ENCODE measurements around the gene VTI1A. TPM values are rescaled to one million over a fixed set of nuclear protein-coding genes. Genes with fewer than 3 reads are reported as not detected.

VTI1A gene
- total RNA-seq, 1 experiment from 2014 or later, result 61.7 TPM

GRCh38 chr10:112475575-112476218 lies 28.7 kb downstream of the VTI1A start:
- Histone ChIP-seq H3K79me2 (ENCODE audit: low read length) (peaks cover 26% of the 10 kb centered on the region), H2AFZ (ENCODE audit: low read length) (no peak overlapping the region), H4K20me1 (ENCODE audit: insufficient read depth, low read depth, low read length) (no peaks in the 10 kb centered on the region), H3K27me3 (ENCODE audit: low read length) (no peaks in the 10 kb centered on the region), H3K9me3 (ENCODE audit: low read length) (no peaks in the 10 kb centered on the region), H3K27ac (ENCODE audit: low read length) (no peak overlapping the region), H3K4me3 (ENCODE audit: low read length) (no peak overlapping the region), H3K4me1 (ENCODE audit: low read length) (peaks cover 26% of the 10 kb centered on the region), H3K36me3 (ENCODE audit: insufficient read depth, low read length) (no peaks in the 10 kb centered on the region), H3K9ac (ENCODE audit: low read length) (no peak overlapping the region), H3K9me2 (replicated peaks; ENCODE audit: insufficient read depth, low read length) (no peaks in the 10 kb centered on the region), H3K4me2 (ENCODE audit: low read depth, low read length, poor library complexity, severe bottlenecking) (peak overlapping the region; percentile 42)
- DNase-seq, result peak; percentile 61

GRCh38 chr10:112481602-112482001 lies 34.6 kb downstream of the VTI1A start:
- no peaks in the 10 kb centered on the region for H4K20me1 ChIP-seq (ENCODE audit: insufficient read depth, low read depth, low read length)
- H3K27me3 ChIP-seq (ENCODE audit: low read length), result no peaks in the 10 kb centered on the region
- H3K9ac ChIP-seq (ENCODE audit: low read length), result no peak overlapping the region

GRCh38 chr10:112484399-112484798 lies 37.4 kb downstream of the VTI1A start:
- Histone ChIP-seq H3K27ac (ENCODE audit: low read length) (no peak overlapping the region), H3K4me2 (ENCODE audit: low read depth, low read length, poor library complexity, severe bottlenecking) (no peak overlapping the region), H3K9me3 (ENCODE audit: low read length) (no peaks in the 10 kb centered on the region), H3K9me2 (replicated peaks; ENCODE audit: insufficient read depth, low read length) (no peaks in the 10 kb centered on the region), H3K79me2 (ENCODE audit: low read length) (peaks cover 5% of the 10 kb centered on the region), H4K20me1 (ENCODE audit: insufficient read depth, low read depth, low read length) (no peaks in the 10 kb centered on the region), H3K4me3 (ENCODE audit: low read length) (no peak overlapping the region), H3K4me1 (ENCODE audit: low read length) (peaks cover 8% of the 10 kb centered on the region), H3K9ac (ENCODE audit: low read length) (no peak overlapping the region), H3K27me3 (ENCODE audit: low read length) (no peaks in the 10 kb centered on the region), H2AFZ (ENCODE audit: low read length) (no peak overlapping the region), H3K36me3 (ENCODE audit: insufficient read depth, low read length) (no peaks in the 10 kb centered on the region)
- DNase-seq, result no peak

More at GRCh38 chr10:112481602-112482001, 34.6 kb downstream of the VTI1A start:
- Histone ChIP-seq H3K4me2 (ENCODE audit: low read depth, low read length, poor library complexity, severe bottlenecking) (no peak overlapping the region), H3K9me3 (ENCODE audit: low read length) (no peaks in the 10 kb centered on the region), H3K4me3 (ENCODE audit: low read length) (no peak overlapping the region), H3K79me2 (ENCODE audit: low read length) (peaks cover 8% of the 10 kb centered on the region), H3K27ac (ENCODE audit: low read length) (no peak overlapping the region), H3K9me2 (replicated peaks; ENCODE audit: insufficient read depth, low read length) (no peaks in the 10 kb centered on the region), H3K4me1 (ENCODE audit: low read length) (peaks cover 8% of the 10 kb centered on the region), H2AFZ (ENCODE audit: low read length) (no peak overlapping the region), H3K36me3 (ENCODE audit: insufficient read depth, low read length) (no peaks in the 10 kb centered on the region)
- DNase-seq, result no peak

DNA sequence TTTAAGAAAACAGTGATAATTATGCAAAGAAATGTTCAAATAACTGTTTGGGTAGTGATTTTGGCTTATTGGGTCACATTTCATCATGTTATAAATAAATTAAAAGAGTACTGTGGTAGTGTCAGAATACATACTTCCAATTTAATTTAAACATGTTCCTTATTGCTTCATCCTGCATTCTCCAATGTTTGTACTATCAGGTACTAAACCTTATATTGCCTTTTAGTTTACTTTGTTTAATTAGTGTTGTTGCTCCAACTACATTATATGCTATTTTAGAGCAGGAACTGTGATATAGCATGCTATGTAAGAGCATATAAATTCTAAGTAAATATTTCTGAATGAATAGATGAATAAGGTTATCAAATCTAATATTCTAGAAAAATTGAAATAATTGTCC lies 40.9 kb downstream of the VTI1A start:
- Histone ChIP-seq H3K36me3 (ENCODE audit: insufficient read depth, low read length) (no peaks in the 10 kb centered on the region), H4K20me1 (ENCODE audit: insufficient read depth, low read depth, low read length) (no peaks in the 10 kb centered on the region), H3K9me3 (ENCODE audit: low read length) (no peaks in the 10 kb centered on the region), H2AFZ (ENCODE audit: low read length) (no peak overlapping the region), H3K79me2 (ENCODE audit: low read length) (no peaks in the 10 kb centered on the region), H3K27ac (ENCODE audit: low read length) (no peak overlapping the region), H3K9me2 (replicated peaks; ENCODE audit: insufficient read depth, low read length) (no peaks in the 10 kb centered on the region), H3K4me2 (ENCODE audit: low read depth, low read length, poor library complexity, severe bottlenecking) (no peak overlapping the region), H3K9ac (ENCODE audit: low read length) (no peak overlapping the region), H3K4me1 (ENCODE audit: low read length) (no peaks in the 10 kb centered on the region), H3K4me3 (ENCODE audit: low read length) (no peak overlapping the region), H3K27me3 (ENCODE audit: low read length) (no peaks in the 10 kb centered on the region)
- DNase-seq, result no peak

GRCh38 chr10:112490545-112490944 lies 43.5 kb downstream of the VTI1A start:
- H3K36me3 ChIP-seq (ENCODE audit: insufficient read depth, low read length), result no peaks in the 10 kb centered on the region

DNA sequence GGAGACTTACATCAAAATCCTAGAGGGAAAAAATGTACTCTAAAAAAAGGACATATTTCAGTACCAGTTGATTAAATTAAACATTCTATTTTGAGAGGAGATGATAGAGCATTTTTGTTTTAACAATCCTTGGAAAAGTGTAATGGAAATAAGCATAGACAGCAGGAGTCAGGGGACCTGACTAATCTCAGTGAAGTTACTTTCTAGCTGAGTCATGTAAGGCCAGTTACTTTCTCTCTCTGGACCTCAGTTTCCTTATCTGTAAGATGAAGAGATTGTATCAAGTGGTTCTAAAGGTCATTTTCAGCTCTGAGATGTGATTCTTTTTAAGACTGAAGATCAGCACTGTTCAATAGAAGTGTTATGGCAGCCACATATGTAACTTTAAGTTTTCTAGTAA lies 44.1 kb downstream of the VTI1A start:
- H3K27ac ChIP-seq (ENCODE audit: low read length), result no peak overlapping the region
- H3K9me2 ChIP-seq (replicated peaks; ENCODE audit: insufficient read depth, low read length), result no peaks in the 10 kb centered on the region
- no peaks in the 10 kb centered on the region for H4K20me1 ChIP-seq (ENCODE audit: insufficient read depth, low read depth, low read length)
- H2AFZ ChIP-seq (ENCODE audit: low read length), result no peak overlapping the region
- H3K9me3 ChIP-seq (ENCODE audit: low read length), result no peaks in the 10 kb centered on the region
- H3K79me2 ChIP-seq (ENCODE audit: low read length), result no peaks in the 10 kb centered on the region
- H3K36me3 ChIP-seq (ENCODE audit: insufficient read depth, low read length), result no peaks in the 10 kb centered on the region
- no peaks in the 10 kb centered on the region for H3K4me1 ChIP-seq (ENCODE audit: low read length)
- H3K4me2 ChIP-seq (ENCODE audit: low read depth, low read length, poor library complexity, severe bottlenecking), result no peak overlapping the region
- H3K9ac ChIP-seq (ENCODE audit: low read length), result no peak overlapping the region
- DNase-seq, result no peak
- H3K4me3 ChIP-seq (ENCODE audit: low read length), result no peak overlapping the region
- no peaks in the 10 kb centered on the region for H3K27me3 ChIP-seq (ENCODE audit: low read length)

More at GRCh38 chr10:112490545-112490944, 43.5 kb downstream of the VTI1A start:
- Histone ChIP-seq H3K9me2 (replicated peaks; ENCODE audit: insufficient read depth, low read length) (no peaks in the 10 kb centered on the region), H3K27ac (ENCODE audit: low read length) (no peak overlapping the region), H4K20me1 (ENCODE audit: insufficient read depth, low read depth, low read length) (no peaks in the 10 kb centered on the region), H3K9me3 (ENCODE audit: low read length) (no peaks in the 10 kb centered on the region), H3K27me3 (ENCODE audit: low read length) (no peaks in the 10 kb centered on the region), H2AFZ (ENCODE audit: low read length) (no peak overlapping the region), H3K4me2 (ENCODE audit: low read depth, low read length, poor library complexity, severe bottlenecking) (no peak overlapping the region), H3K4me1 (ENCODE audit: low read length) (no peaks in the 10 kb centered on the region), H3K4me3 (ENCODE audit: low read length) (no peak overlapping the region), H3K79me2 (ENCODE audit: low read length) (no peaks in the 10 kb centered on the region), H3K9ac (ENCODE audit: low read length) (no peak overlapping the region)
- DNase-seq, result no peak

GRCh38 chr10:112492736-112493135 lies 45.7 kb downstream of the VTI1A start:
- H3K9me3 ChIP-seq (ENCODE audit: low read length), result no peaks in the 10 kb centered on the region
- no peak for DNase-seq
- H3K79me2 ChIP-seq (ENCODE audit: low read length), result no peaks in the 10 kb centered on the region
- no peaks in the 10 kb centered on the region for H3K36me3 ChIP-seq (ENCODE audit: insufficient read depth, low read length)
- H3K27me3 ChIP-seq (ENCODE audit: low read length), result no peaks in the 10 kb centered on the region
- no peak overlapping the region for H2AFZ ChIP-seq (ENCODE audit: low read length)
- no peak overlapping the region for H3K4me3 ChIP-seq (ENCODE audit: low read length)
- no peaks in the 10 kb centered on the region for H4K20me1 ChIP-seq (ENCODE audit: insufficient read depth, low read depth, low read length)
- no peak overlapping the region for H3K27ac ChIP-seq (ENCODE audit: low read length)
- no peaks in the 10 kb centered on the region for H3K4me1 ChIP-seq (ENCODE audit: low read length)
- no peaks in the 10 kb centered on the region for H3K9me2 ChIP-seq (replicated peaks; ENCODE audit: insufficient read depth, low read length)
- H3K9ac ChIP-seq (ENCODE audit: low read length), result no peak overlapping the region
- no peak overlapping the region for H3K4me2 ChIP-seq (ENCODE audit: low read depth, low read length, poor library complexity, severe bottlenecking)

DNA sequence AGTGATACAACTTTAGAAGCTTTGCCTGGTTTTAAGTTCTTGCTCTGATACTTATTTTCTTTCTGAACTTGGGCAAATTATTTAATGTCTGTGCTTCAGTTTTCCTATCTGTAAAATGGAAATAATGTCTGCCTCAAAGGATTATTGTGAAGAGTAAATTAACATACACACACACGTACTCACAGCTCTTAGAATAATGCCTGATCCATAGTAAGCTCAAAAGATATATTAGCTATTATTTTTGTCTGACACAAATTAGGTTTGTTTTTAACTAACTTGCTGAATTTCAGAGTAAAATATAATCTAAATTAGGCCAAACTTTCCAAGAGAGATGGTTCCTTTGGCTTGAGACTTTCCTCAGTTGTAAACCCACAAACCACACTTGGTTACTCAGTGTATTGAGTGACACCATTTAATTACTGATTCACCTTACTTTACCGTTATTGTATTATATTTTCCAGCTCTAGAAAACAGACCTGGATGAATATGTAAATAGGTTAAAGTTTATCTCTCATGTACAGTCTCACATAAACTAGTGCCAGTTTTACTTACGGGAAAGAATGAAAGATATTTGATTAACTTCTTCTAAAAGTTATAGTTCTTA lies 50.4 kb downstream of the VTI1A start:
- Histone ChIP-seq H3K9me2 (replicated peaks; ENCODE audit: insufficient read depth, low read length) (no peaks in the 10 kb centered on the region), H3K4me3 (ENCODE audit: low read length) (no peak overlapping the region), H3K4me2 (ENCODE audit: low read depth, low read length, poor library complexity, severe bottlenecking) (no peak overlapping the region), H4K20me1 (ENCODE audit: insufficient read depth, low read depth, low read length) (no peaks in the 10 kb centered on the region), H3K27ac (ENCODE audit: low read length) (no peak overlapping the region), H3K9ac (ENCODE audit: low read length) (no peak overlapping the region), H3K9me3 (ENCODE audit: low read length) (no peaks in the 10 kb centered on the region), H2AFZ (ENCODE audit: low read length) (no peak overlapping the region), H3K27me3 (ENCODE audit: low read length) (no peaks in the 10 kb centered on the region), H3K36me3 (ENCODE audit: insufficient read depth, low read length) (no peaks in the 10 kb centered on the region), H3K4me1 (ENCODE audit: low read length) (no peaks in the 10 kb centered on the region), H3K79me2 (ENCODE audit: low read length) (no peaks in the 10 kb centered on the region)
- DNase-seq, result no peak
